HG03457 (cell line): Measurements from ENCODE around the gene TRIM69.

Experiments used
- ATAC-seq: cut with Tn5 transposase; IDR thresholded peaks from one replicate; pipeline ENCODE4 v1.9.1; 2021; ENCODE audit warnings: moderate number of reproducible peaks; ENCODE audit not compliant: unreplicated experiment

TRIM69 gene

DNA sequence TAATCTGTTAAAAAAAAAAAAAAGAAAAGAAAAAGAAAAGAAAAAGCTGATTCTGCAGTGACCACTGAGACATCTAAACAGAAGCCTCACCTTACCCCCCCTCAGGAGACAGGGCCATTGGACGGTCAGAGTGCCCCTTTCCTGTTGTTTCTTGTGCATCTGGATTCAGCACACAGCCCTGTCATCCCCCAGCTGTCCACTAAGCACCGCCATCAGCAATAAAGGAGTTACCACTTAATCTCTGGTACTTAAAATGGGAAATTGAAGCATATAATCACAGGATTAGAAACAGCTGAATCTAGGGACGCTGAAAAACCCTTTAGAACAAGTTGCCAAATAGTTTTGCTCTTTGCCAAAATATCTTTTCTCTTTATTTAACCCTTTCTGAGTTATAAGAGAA, 62.5 kb downstream of the TRIM69 start:
- no peak for ATAC-seq

GRCh38 chr15:44801364-44801763, 65.0 kb downstream of the TRIM69 start:
- no peak for ATAC-seq

GRCh38 chr15:44801797-44802196, 65.5 kb downstream of the TRIM69 start:
- ATAC-seq, result no peak

GRCh38 chr15:44802336-44802735, 66.0 kb downstream of the TRIM69 start:
- ATAC-seq, result no peak

GRCh38 chr15:44804298-44805046, 68.1 kb downstream of the TRIM69 start:
- no peak for ATAC-seq

- no peak for ATAC-seq
Measured at GRCh38 chr15:44808557-44808956, 72.2 kb downstream of the TRIM69 start.

GRCh38 chr15:44810237-44810636, 73.9 kb downstream of the TRIM69 start:
- no peak for ATAC-seq

- no peak for ATAC-seq
Measured at GRCh38 chr15:44811337-44811736, 75.0 kb downstream of the TRIM69 start.

DNA sequence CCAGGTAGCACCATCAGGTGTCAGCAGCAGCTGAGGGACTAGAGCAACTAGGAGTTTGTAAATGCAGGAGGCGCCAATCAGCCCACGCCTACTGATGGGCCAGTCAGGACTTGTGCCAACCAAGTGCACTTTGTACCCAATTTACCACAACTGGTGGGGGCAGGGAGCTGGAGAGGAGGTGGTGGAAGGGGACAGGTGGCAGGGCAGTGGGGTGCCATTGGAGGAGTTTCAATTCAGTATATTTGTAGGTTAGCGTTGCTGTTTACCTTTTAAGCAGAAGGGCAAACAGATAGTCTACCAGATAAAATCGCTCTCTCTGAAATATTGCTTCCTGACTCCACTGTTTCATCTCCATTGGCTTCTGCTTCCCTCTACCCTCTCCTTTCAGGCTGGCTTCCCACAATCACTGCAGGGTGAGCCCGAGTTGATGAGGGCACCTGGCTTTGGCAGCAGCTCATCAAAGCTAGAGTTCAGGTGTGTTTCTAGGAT, 75.7 kb downstream of the TRIM69 start:
- ATAC-seq, result no peak

DNA sequence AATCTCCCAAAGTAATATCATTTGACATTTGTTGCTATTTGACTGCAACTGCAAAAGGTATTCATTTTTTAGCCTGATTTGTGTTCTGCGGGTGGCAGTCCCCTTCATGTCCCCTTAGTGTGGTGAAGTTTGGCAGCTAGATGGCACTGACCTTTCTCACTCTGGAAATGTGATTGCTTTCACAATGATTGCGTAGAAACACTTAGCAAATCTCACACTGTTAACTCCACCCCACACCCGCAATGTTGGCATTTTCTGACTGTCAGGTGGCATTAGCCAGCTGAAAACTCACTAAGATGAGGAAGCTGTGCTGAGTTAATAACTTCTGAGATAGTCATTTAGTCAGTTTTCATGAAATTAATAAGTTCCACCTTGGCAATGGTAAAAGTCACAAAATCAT, 76.9 kb downstream of the TRIM69 start:
- ATAC-seq, result no peak
